HG02763 (cell line): ENCODE data around the gene PSD4.

Source experiments
- ATAC-seq: cut with Tn5 transposase; IDR thresholded peaks from one replicate; pipeline ENCODE4 v1.9.1; 2021; ENCODE audit warnings: mild to moderate bottlenecking, moderate library complexity; ENCODE audit not compliant: unreplicated experiment

Gene PSD4

DNA sequence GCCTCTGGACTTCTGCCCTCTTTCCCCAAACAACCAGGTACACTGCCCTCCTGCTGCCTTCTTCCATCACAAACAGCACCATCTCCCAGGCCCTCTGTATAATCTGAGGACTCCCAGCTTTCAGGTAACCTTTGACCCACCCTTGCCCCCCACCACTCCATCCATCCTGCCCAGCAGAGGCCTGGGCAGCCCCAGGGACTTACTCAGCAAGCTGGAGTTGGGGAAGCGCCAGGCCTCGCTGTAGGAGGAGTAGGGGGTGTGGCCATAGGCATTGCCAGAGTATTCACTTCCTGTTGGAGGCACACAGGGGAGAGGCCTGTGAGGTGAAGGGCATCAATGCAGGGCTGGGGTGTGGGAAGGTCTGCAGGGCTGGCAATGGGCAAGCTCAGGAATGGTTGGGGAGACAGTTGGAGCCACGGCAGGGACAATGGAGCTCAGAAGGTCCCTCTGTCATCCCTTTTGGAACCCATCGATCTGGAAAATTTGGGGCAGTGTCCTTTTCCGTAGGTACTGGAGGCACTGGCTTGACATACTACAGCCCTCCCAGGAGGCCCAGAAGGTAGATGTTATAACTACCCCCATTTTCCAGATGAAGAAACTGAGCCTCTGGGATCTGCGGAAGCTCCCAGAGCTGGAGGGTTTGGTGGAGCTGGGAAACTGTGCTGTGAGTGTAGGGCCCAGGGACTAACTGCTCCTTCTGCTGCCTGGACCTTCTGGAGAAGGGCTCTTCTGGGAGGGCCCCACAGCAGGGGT is 46.3 kb downstream of the PSD4 start:
- no peak for ATAC-seq

DNA sequence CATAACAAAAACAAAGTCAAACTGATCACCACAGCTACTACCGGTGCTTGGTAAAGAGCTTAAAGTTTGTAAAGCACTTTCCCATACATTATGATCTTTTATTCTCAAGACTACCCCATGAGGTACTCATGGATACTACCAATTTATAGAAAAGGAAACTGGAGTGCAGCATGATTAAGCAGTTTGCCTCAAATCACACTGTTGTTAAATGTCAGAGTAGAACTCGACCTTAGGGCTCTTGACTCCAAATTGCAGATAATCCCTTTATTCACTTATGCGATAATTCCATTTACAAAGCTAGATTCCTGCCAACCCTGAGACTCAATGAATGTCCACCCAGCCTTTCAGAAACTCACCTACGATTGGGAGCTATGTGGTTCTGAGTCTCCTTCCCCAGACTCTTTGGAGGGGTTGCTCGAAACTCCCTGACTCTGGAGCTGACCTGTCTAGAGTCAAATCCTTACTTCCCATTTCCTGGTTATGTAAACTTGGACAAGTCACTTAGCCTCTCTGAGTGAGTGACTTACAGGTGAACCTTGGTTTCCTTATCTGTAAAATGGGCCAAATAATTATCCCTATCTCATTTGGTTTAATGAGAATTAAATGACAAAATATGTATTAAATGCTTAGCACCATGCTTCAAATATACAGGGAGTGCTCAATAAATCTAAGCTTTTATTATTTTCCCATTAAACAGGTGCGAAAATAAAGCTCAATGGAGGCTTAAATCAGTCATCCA is 47.4 kb downstream of the PSD4 start:
- ATAC-seq, result no peak

DNA sequence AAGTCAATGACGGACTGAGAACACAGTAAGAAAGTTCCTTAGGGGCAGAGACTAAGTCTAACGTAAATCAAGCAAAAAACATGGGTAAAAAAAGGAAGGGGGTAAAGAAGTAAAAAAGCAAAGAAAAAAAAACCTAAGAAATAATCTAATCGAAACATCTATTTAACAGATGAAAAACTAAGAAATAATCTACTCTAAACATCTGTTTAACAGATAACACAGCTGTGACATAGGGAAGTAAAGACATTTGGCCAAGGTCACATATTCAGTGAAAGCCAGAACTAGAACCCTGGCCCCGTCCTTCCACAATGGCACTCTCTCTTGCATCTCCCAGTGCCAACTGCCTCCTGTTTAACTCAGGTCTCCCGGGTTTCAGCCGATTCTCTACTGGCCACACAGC is 48.1 kb downstream of the PSD4 start:
- no peak for ATAC-seq

DNA sequence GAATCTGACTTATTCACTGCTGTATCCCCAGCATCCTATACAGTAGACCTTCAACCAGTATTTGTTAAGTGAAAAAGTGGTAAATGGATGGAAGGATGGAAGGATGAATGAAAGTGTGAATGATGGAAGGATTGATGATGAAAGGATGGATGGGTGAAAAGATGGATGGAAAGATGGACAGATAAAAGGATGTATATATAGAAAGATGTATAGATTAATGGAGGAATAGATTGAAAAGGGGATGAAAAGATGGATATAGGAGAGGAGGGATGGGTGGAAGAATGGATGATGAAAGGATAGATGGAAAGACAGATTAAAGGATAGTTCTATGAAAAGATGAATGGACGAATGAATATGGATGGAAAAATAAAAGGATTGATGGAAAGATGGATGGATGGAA is 50.0 kb downstream of the PSD4 start:
- no peak for ATAC-seq

DNA sequence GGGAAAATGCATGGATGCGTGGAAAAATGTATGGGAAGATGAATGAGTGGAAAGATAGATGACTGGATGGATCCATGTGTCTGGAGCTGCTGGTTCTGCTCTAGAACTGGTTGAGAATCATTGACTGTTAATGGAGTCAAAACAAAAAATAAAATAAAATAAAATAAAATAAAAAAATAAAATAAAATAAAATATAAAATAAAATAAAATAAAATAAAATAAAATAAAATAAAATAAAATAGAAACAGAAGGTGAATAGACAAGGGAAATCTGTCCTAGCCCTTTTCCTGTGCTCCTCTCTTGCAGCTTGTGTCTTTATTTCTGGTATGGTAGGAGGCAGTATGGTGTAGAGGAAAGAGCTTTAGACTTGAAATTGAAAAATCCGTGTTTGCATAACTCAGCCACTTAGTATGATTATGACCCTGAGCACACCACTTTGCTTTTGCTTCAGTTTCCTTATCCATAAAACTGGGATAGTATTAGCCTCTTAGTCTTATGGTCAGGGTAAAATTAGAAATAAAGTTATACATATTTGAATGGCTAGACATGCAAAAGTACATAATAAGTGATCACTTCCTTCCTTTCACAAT is 51.0 kb downstream of the PSD4 start:
- ATAC-seq, result no peak

DNA sequence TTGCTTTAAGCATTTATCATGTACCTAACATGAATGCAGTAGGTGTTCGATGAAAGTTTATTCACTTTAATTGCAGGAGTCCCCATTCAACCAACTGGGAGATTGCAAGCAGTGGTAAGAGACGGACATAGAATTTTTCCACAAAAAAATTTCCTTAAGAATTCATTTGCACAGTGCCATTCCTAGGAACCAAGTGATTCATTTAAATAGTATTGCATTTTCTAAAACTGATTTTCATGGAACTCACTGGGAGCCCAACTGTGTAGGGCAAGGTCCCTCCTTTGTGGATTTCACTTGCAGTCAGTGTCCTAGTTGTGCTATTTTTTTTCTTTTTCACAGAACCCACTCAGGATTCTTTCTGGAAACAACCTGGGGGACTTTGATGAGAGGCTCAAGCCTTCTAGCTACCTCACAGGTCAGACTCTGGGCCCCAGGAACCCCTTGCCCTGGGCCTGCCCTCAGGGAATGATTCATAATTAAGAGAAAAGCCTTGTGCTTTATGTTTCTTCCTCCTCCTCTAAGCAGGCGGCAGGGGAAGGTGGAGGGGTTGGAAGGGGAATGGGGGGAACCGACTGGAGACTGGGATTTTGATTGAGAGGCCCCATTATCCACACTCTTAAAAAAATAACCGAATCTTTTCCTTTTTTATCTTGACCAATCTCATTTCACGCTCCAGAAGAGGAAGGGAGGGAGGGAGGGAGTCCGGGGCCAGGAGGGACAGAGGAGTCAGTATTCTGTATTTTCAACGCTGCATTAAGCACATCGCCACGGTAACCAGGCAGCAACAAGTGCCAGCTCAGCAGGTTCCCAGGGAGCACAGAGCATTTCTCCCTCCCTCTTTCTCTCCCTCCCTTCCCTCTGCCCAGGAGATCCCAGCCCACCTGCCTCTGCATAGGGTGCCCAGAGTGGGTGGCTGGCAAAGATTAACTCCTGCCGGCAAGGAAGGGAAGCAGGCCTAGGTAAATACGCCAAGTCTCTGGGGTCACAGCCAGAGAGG is 51.8 kb downstream of the PSD4 start:
- ATAC-seq, result no peak

DNA sequence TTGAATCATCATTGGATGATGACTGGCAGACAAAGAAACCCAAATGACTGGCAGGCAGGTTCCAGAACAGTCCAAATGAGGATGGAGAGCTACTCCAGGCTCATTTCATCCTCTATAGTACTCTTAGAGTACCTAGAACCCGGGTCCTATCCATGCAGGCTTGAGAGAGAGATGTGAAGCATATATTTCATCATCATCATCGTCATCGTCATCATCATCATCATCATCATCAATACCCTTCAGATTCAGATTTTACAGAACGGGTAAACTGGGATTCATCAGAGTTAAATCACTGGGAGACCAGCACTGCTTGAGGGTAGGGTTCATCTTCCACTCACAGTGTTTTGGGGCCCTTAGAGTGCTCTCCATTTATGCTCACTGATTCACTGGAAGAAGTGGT is 52.7 kb downstream of the PSD4 start:
- ATAC-seq, result no peak

DNA sequence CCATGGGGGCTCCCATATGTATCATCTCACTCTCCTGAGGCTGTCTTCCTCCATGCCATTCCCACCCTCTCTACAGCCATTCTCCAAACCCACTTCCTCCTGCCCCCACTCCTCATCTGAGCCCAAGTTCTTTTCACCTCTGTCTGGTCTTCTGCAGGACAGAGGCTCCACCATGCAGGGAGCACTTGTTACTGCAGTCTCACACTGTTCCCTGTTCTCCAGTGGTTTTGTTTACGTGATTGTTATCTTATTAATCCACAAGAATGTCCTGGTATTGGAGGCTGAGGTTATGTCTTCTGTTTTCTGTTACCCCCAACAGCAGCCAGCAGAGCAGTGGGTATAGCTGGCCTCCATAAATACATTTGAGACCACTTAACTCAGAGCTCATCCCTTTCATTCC is 53.5 kb downstream of the PSD4 start:
- ATAC-seq, result no peak

DNA sequence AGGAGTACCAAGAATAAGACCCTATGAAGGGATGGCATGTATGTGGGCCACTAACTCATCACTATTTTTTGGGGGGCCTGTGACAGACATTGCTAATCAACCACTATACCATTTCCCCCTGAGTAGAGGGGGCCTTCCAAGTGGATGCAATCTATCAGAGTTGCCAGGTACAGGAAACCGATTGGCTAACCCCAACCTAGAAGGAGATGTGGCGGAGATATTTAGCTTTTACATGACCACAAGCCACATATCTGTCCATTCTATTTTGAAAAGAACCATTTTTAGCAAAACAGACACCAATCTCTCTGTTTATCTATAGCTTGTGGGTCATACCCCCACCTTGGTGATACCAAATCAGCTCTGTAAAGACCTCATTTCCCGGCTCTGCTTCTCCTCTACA is 53.9 kb downstream of the PSD4 start:
- ATAC-seq, result no peak

DNA sequence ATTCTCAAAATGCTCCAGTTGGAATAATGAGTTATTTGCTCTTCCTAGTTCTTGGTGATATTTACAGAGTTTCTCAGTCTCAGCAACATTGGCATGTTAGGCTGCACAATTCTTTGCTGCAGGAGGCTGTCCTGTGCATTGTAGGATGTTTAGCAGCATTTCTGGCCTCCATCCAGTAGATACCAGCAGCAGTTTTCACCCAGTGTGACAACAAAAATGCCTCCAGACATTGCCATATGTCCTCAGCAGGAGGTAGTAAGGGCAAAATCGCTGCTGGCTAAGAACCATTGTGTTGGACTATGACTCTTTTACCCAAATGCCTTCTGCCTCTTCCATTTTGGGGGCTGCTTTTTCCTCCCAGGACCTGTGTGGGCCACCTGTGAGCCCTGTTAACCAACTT is 54.6 kb downstream of the PSD4 start:
- no peak for ATAC-seq

DNA sequence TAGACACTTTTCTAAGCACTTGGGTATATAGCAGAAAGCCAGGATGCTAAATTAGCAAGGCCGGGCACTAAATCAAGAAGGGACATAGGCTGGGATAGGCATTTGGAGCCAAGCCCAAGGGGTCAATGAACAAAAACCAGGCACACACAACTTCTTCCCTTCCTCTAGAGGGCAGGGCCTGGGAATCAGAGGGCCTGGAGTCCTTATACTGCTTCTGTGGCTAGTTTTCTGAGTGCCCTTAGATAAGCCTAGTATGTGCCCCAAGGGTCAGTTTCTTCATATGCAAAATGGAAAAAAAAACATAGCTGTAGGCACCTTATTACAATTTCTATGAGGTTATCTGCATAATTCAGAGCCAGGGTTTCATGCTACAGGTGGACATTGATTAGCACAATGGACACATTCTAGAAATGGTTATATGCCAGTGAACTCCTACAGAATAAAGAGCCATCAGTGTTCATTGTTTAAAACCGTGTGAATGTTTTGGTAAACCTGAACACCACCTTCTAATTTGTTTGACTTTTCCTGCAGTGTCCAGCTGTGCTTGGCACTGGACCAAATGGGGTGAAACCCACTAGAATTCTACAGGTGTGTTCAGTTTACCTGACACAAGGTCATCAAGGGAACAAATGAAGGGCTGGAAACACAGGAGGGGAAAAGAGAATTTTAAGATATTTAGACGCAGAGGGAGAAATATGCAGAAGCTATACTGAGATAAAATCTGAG is 55.4 kb downstream of the PSD4 start:
- ATAC-seq, result no peak

DNA sequence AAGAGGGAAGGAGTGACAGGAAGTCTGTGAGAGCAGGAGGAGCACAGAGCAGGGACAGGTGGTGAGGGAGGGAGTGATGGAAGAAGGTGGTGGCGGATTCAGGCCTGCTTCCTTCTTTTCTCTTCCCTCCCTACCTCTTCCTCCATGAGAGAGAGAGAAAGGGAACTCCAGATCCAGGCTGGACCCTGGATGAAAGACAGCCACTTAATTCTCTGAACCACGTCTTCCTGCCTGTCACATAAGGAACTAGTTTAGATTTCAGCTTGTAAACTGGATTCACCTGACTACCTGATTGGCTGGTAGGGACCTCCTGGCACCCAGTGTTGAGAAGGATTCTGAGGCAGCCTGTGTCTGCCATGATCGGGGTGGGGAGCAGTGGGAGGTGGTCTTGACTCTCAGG is 56.0 kb downstream of the PSD4 start:
- no peak for ATAC-seq

DNA sequence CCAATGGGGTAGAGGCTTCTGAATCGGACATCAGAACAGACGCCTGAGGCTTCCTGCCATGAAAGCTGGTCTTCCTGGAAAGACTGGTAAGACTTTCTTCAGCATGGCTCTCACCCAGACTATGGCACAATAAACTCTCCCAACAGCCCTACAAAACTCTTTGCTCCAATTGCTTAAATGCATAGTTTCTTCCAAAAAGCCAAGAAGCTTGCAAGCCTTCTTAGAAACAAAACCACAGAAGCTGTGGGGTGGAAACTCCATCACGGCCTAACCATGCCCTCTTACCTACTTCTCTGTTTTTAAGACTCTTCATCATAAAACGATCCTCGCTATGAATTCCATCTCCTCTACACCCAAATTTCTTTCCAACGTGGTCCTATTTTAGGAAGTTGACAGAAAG is 56.8 kb downstream of the PSD4 start:
- no peak for ATAC-seq

DNA sequence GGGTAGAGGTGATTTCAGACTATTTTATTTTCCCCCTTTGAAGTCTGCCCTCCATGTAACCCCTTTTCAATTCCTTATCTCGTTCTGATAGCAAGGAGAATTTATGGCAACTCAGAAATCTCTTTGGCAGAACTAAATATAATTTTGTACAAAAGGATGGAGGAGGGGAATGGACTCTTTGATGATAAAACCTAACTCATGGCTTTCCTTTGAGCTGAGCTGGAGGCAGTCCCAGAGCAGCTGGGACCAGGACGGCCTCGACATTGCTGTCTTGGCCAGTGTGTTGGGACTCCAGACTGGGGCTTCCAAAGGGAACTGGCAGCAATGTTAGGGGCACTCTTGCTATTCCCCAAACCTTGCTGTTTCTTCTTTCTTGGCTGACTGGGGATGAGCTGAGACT is 57.3 kb downstream of the PSD4 start:
- ATAC-seq, result no peak

DNA sequence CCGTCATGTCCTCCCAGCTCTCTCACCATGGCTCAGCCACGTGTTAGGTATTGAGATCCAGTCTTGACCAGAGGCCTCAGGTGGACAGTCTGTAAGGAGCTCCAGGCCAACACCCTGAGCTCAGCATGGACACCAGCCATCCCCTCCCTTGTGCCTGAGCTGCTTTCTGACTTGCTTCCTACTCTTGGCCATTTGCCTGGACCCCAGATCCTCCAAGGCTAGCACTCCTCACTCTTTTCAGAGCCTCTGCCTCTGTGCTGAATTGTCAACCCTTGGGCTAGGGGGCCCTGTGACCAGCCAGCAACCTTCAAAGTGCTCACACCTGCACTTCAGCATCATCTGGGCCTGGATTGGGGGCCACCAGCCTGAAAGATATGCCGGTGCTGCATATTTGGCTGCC is 58.4 kb downstream of the PSD4 start:
- ATAC-seq, result no peak

DNA sequence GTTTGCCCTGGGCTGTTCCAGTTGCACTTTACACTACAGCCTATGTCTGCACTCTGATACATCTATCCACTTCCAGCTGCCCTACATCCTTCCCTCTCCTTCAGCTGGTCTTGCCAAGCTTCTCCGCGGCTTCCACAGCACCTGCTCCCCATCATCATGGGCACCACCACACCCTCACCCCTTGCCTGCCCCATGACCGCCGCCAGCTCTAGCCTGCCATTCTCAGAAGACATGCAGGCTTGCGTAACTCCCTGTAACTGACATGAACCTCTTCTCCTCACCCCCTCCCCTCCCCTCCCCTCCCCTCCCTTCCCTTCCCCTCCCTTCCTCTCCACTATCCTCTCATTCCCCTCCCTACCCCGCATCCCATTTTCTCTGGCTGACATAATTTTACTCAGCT is 59.0 kb downstream of the PSD4 start:
- ATAC-seq, result no peak

DNA sequence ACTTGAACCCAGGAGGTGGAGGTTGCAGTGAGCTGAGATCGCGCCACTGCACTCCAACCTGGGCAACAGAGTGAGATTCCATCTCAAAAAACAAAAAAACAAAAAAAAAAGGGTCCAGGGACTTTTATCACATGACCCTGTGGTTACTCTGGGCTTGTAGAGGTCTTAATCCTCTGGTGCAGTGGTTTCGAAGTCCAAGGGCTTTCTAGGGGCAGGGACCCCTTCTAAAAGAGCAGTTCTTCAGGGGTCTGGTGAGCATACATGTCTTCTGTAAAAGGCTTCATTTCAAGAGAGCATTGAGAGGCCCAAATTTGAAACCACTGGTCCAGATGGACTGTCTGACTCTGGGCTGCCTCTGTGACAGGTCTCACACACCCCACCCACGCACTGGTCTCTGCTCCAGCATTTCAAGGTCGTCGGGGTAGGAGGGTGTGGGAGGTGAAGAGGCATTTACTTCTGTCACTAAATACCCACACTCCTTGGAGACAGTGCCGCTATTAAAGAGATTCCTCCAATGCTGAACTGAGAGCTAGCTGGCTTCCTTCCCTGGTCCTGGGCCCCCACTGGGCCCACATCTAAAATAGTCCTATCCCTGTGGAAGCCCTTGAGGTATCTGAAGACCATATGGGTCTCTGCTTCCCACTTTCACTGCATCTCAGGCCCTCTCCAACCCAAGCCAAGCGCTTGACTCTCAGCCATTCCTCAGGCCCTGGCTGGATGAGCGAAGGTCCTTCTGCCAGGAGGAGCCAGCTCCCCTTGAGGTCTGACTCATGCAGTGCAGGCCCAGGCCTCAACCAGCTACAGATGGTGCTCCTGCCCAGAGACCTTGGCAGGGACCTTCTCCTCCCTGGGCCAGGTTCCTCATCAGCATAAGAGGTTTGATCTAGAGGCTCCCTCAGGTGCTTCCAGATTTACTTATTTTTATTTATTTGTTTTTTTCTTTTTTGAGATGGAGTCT is 60.1 kb downstream of the PSD4 start:
- no peak for ATAC-seq

DNA sequence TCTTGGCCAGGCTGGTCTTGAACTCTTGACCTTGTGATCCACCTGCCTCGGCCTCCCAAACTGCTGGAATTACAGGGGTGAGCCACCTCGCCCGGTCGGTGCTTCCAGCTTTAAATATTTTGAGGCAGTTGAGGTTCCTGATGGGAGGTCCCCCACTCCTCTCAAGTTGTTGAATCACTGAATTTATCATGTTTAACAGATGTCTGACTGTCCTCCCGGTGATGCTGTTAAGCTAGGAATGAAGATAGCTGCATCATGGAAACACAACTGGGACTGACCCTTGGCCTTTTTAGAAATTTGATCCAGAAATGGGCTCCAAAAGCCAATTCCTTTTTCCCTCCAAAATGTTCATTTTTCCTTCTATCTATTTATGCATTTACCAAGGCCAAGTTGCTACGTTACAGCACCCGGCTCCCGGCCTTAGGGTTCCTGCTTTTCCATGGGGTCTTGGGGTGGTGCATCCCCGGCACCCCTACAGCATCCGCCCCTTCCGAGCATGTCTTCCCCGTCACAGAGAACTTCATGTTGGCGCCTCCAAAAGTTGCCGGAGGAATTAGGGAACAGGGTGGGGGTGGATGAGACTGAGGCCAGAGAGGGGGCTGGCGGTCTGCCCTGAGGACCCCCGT is 61.1 kb downstream of the PSD4 start:
- ATAC-seq, result no peak
